Caco-2 (cell line): ENCODE measurements around the gene DOCK6. TPM values are rescaled to one million over a fixed set of nuclear protein-coding genes. Genes with fewer than 3 reads are reported as not detected.

ENCODE experiments used
- BruUV-seq: library from RNA; stranded (reverse); fragments of 400-500 nt; replicated peaks from 2 replicates; lab custom pipeline; 2021; lab: Mats Ljungman, UMichigan
- CTCF ChIA-PET: fragments of 300-600 bp; sonication (Branson Sonifier 250); formaldehyde crosslinking; loops from one replicate; lab custom pipeline; 2022; ENCODE audit warnings: antibody characterized with exemption; lab: Charles Lee
- POLR2A ChIA-PET: fragments of 300-600 bp; sonication (Branson Sonifier 250); formaldehyde crosslinking; loops from one replicate; lab custom pipeline; 2022; ENCODE audit warnings: antibody characterized with exemption; lab: Charles Lee
- DNase-seq, 2 experiments: peaks; one replicate each; pipeline versions ENCODE4 v3.0.0 to v3.0.0-alpha.2; 2020 to 2022
- H3K27me3 ChIP-seq: replicated peaks from 2 replicates; pipeline ENCODE4 v1.6.0; 2011; ENCODE audit warnings: low read length; ENCODE audit not compliant: control insufficient read depth, insufficient read depth
- H3K36me3 ChIP-seq: 2 replicates; pipeline ENCODE4 v1.5.1; 2011; ENCODE audit warnings: low read length; ENCODE audit not compliant: control insufficient read depth, insufficient read depth
- H3K4me1 ChIP-seq: fragments of 250-450 bp; sonication (Bioruptor Pico); 2 replicates; pipeline ENCODE4 v1.5.1; 2020; ENCODE audit warnings: mild to moderate bottlenecking
- H3K4me3 ChIP-seq: 2 replicates; pipeline ENCODE4 v1.5.1; 2011; ENCODE audit warnings: low read depth, mild to moderate bottlenecking, control low read depth, low read length
- H3K9me3 ChIP-seq: fragments of 250-450 bp; sonication (Bioruptor Pico); 2 replicates; pipeline ENCODE4 v1.5.1; 2020; ENCODE audit warnings: mild to moderate bottlenecking, moderate library complexity
- H3K27ac Mint-ChIP-seq: one replicate; pipeline ENCODE4 v1.8.0; 2022; ENCODE audit warnings: mixed read lengths; ENCODE audit not compliant: unreplicated experiment
- H3K27me3 Mint-ChIP-seq: one replicate; pipeline ENCODE4 v1.8.0; 2022; ENCODE audit warnings: mixed read lengths; ENCODE audit not compliant: insufficient read depth, unreplicated experiment
- H3K36me3 Mint-ChIP-seq: one replicate; pipeline ENCODE4 v1.8.0; 2022; ENCODE audit warnings: mild to moderate bottlenecking, mixed read lengths; ENCODE audit not compliant: insufficient read depth, unreplicated experiment
- H3K4me1 Mint-ChIP-seq: one replicate; pipeline ENCODE4 v1.8.0; 2022; ENCODE audit warnings: low read depth, mixed read lengths; ENCODE audit not compliant: unreplicated experiment
- H3K4me3 Mint-ChIP-seq: one replicate; pipeline ENCODE4 v1.8.0; 2022; ENCODE audit warnings: mild to moderate bottlenecking, moderate library complexity, mixed read lengths; ENCODE audit not compliant: unreplicated experiment
- H3K9me3 Mint-ChIP-seq: one replicate; pipeline ENCODE4 v1.8.0; 2022; ENCODE audit warnings: mixed read lengths; ENCODE audit not compliant: unreplicated experiment
- CTCF ChIP-seq, 2 experiments: fragments of 200-600 bp in 1 of 2; IDR thresholded peaks; 1 replicate in 1 of 2; 2 replicates in 1 of 2; pipeline versions ENCODE4 v1.5.1 to v1.8.0; 2011 to 2022; ENCODE audit warnings: antibody characterized with exemption in 1 of 2, control low read depth in 1 of 2, inconsistent platforms in 1 of 2, low read depth in 1 of 2, low read length in 1 of 2, mild to moderate bottlenecking in 1 of 2, moderate library complexity in 1 of 2; ENCODE audit not compliant: insufficient read depth in 1 of 2, severe bottlenecking in 1 of 2, unreplicated experiment in 1 of 2
- intact Hi-C: fragments of 100-400 bp; cut with micrococcal nuclease; formaldehyde crosslinking; loops from one replicate; pipeline ENCODE4 v1.10.0; 2022; ENCODE audit not compliant: unreplicated experiment
- total RNA-seq: library from RNA; stranded (reverse); gene quantifications from 2 replicates; pipeline ENCODE4 v1.2.3, GENCODE V29; 2022

The DOCK6 gene
- total RNA-seq, 1 experiment from 2014 or later = 84.1 TPM

GRCh38 chr19:11196406-11197287, 65.7 kb downstream of the DOCK6 start:
- H3K27me3 Mint-ChIP-seq = no peaks in the 10 kb centered on the region
- peak overlapping the region; percentile 55 for H3K27ac Mint-ChIP-seq
- Histone ChIP-seq H3K36me3 (no peaks in the 10 kb centered on the region), H3K9me3 (no peaks in the 10 kb centered on the region), H3K27me3 (no peaks in the 10 kb centered on the region), H3K4me1 (no peaks in the 10 kb centered on the region), H3K4me3 (peak overlapping the region; percentile 88)
- no peaks in the 10 kb centered on the region for H3K9me3 Mint-ChIP-seq
- POLR2A ChIA-PET = no interaction called here
- intact Hi-C loops = no loop called here
- TF ChIP-seq CTCF (IDR thresholded peaks at IDR 0.05; ENCODE audit: insufficient read depth in 1 of 2, low read depth in 1 of 2, low read length in 1 of 2, severe bottlenecking in 1 of 2, unreplicated experiment in 1 of 2) = no peak
- DNase-seq = peak in 1 of 2 experiments; percentile 39
- CTCF ChIA-PET = interaction anchor here (0.5 kb wide), 1 partner anchor 186 kb away, joined by 7 read pairs; no protein-coding TSS in a partner anchor
- no peaks in the 10 kb centered on the region for H3K4me1 Mint-ChIP-seq
- peak overlapping the region; percentile 88 for H3K4me3 Mint-ChIP-seq
- TSS peak; percentile 28 for BruUV-seq
- peaks cover 30% of the 10 kb centered on the region for H3K36me3 Mint-ChIP-seq

GRCh38 chr19:11195681-11196080, 66.6 kb downstream of the DOCK6 start:
- H3K36me3 Mint-ChIP-seq = peaks cover 30% of the 10 kb centered on the region
- TF ChIP-seq CTCF (IDR thresholded peaks at IDR 0.05; ENCODE audit: insufficient read depth in 1 of 2, low read depth in 1 of 2, low read length in 1 of 2, severe bottlenecking in 1 of 2, unreplicated experiment in 1 of 2) = no peak
- ChIA-PET CTCF (no interaction called here), POLR2A (no interaction called here)
- no peak overlapping the region for H3K4me3 Mint-ChIP-seq
- no peaks in the 10 kb centered on the region for H3K27me3 ChIP-seq
- no peaks in the 10 kb centered on the region for H3K9me3 Mint-ChIP-seq
- no peaks in the 10 kb centered on the region for H3K4me1 ChIP-seq
- no peak for DNase-seq
- intact Hi-C loops = no loop called here
- no peak overlapping the region for H3K27ac Mint-ChIP-seq
- no peaks in the 10 kb centered on the region for H3K27me3 Mint-ChIP-seq
- no peaks in the 10 kb centered on the region for H3K9me3 ChIP-seq
- H3K4me3 ChIP-seq = no peak overlapping the region
- BruUV-seq = no TSS peak
- H3K36me3 ChIP-seq = no peaks in the 10 kb centered on the region
- H3K4me1 Mint-ChIP-seq = no peaks in the 10 kb centered on the region

DNA sequence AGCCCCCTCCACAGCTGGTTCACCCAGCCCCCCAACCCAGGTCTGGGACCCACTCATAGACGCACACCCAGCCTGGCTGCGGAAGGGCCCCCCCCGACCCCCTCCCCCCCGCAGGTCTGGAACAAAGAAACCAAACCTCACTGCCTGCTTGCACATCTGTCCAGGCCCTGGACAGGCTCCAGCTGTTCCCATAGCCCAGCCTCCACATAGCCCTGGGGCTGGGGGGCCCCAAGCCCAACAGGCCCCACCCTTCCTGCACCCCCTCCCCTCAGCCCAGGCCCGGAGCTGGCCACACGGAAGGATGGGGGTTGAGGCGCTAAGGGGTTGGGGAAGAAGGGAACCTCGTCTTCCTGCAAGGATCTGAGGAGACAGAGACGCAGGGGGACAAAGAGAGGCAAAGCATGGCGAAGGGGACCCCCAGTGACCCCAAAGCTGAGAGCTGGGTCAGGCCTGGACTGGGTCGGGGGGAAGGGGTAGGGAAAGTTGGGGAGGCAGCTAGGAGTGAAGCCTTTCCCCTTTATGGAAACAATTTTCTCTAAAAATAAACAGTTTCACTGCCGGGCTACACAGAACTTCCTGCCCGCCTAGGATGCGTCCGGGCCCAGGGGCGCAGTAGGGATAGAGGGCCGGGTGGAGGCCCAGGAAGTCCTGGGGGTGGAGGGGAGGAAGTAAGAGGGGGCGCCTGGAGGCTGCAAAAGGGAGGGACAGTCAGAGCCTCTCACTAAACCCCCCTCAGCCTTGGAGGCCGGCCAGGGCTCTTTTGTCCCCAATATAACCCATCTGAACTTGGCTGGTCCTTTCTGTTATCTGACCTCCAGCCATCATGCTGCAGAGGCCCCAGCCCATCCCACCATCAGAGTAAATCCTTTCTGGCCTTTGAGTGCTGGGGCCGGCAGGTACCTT, 67.4 kb downstream of the DOCK6 start:
- Mint-ChIP-seq H3K27me3 (no peaks in the 10 kb centered on the region), H3K36me3 (peaks cover 30% of the 10 kb centered on the region), H3K9me3 (no peaks in the 10 kb centered on the region), H3K4me1 (no peaks in the 10 kb centered on the region), H3K4me3 (no peak overlapping the region), H3K27ac (no peak overlapping the region)
- Histone ChIP-seq H3K36me3 (no peaks in the 10 kb centered on the region), H3K4me3 (no peak overlapping the region), H3K9me3 (no peaks in the 10 kb centered on the region), H3K27me3 (no peaks in the 10 kb centered on the region), H3K4me1 (no peaks in the 10 kb centered on the region)
- intact Hi-C loops = no loop called here
- no peak for DNase-seq
- ChIA-PET POLR2A (no interaction called here), CTCF (no interaction called here)
- no peak for TF ChIP-seq CTCF (IDR thresholded peaks at IDR 0.05; ENCODE audit: insufficient read depth in 1 of 2, low read depth in 1 of 2, low read length in 1 of 2, severe bottlenecking in 1 of 2, unreplicated experiment in 1 of 2)
- no TSS peak for BruUV-seq
